Femur (tissue), 1 donor: Measurements from ENCODE around the gene UTP4.
A peak's percentile ranks its signal among the peaks of the same experiment; 100 is the strongest.
"Not testable (repeated sequence)": the region's sequence is repeated elsewhere in the genome, so short reads cannot be mapped to it uniquely, and the experiment has no call there.

Source experiments
- DNase-seq: peaks from one replicate; pipeline ENCODE4 v3.0.0-alpha.2; 2017

Gene UTP4

DNA sequence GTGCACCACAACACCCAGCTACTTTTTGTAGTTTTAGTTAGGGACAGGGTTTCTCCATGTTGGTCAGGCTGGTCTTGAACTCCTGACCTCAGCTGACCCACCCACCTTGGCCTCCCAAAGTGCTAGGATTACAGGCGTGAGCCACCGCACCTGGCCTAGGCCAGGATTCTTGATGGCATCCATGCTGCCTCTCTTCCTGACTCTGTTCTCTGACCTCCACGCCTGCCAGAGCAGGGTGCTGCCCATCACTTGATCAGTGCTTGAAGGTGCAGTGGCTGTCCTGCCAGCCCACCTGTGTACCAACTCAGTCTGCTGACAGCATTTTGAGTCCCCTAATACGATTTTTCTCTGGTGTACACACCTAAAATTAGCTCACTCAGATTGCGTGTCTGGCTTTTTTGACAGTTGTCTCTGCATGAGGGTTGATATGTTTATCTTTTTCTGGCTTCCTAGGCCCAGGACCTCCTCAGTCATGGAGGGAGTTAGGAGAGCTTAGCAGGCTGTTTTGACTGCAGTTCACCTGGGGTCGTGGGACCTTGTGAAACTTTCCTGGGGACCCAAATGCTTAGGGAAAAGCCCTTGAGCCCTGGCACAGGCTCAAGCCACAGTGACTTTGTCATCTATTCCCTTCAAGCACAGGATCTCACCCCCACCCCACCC, 21.1 kb upstream of the UTP4 start:
- DNase-seq, result peak; percentile 8

DNA sequence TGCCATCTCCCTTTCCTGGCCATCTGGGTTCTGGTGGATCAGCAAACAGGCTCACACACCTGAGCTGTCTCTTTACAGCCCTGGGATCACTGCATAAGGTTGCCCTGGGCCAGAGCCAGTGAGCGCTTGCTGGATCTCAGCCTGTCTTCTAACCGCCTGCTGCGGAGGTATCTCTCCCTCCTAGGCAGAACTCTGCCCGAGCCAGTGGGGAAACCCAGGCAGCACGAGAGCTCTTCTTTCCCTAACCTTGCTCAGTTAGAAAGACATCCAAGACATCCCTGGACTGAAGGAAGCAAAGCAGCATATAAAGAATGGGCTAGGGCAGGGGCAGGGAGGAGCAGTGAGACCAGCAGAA, 20.6 kb upstream of the UTP4 start:
- peak; percentile 9 for DNase-seq

DNA sequence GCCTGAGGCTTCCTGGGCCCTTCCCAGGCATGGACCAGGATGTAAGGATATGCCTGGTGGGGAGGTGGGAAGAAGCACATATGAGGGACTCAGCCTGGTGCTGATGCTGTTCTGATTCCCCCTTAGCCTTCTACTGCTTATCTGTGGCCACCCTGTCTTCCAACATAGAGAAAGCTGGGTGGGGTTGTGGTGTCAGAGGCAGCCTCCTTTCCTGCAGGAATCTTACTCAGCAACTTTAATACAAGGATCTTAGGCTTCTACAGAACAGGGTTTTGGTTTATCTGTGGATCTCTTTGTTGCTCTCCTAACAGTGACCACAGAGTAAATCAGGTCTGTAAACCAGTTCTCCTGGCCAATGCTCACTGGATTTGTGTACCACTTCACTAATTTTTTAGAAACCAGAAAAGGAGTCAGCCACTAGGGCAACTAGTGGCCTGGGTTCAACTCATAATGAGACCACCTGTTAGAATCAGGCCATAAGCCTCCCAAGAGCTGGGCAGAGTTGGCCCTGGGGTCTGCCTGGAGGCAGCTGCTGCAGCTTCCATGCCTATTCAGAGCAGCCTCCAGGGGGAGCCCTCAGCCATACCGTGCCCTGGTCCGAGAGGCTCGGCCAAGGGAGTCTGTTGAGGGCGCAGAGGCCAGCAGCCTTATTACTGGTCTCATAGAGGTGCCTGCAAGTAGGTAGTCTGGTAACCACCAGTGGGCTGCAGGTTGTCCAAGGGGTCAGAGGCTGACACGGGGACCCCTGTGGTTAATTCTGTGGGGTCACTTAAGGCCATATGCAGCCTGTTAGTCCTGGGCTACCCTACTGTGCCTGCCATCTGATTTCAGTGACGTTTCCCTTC, 19.9 kb upstream of the UTP4 start:
- DNase-seq, result peak; percentile 51

DNA sequence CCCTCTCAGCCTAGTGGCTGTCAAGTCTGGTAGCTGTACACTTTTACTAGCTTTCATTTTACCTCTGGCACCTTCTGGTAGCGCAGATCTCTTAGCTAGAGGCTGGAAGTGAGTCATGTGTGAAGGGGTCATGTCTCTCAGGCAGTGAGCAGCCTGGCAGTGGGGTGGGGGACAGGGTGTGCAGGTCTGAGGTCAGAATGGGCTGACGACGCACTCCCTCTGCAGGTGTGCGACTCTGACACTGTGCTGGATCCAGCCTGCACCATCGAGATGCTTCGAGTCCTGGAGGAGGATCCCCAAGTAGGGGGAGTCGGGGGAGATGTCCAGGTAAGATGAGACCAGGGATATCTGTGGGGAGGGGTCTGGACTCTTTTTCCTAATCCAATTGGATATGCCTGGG, 19.2 kb upstream of the UTP4 start:
- DNase-seq, result no peak

DNA sequence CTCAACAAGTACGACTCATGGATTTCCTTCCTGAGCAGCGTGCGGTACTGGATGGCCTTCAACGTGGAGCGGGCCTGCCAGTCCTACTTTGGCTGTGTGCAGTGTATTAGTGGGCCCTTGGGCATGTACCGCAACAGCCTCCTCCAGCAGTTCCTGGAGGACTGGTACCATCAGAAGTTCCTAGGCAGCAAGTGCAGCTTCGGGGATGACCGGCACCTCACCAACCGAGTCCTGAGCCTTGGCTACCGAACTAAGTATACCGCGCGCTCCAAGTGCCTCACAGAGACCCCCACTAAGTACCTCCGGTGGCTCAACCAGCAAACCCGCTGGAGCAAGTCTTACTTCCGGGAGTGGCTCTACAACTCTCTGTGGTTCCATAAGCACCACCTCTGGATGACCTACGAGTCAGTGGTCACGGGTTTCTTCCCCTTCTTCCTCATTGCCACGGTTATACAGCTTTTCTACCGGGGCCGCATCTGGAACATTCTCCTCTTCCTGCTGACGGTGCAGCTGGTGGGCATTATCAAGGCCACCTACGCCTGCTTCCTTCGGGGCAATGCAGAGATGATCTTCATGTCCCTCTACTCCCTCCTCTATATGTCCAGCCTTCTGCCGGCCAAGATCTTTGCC, 18.0 kb upstream of the UTP4 start:
- no peak for DNase-seq

DNA sequence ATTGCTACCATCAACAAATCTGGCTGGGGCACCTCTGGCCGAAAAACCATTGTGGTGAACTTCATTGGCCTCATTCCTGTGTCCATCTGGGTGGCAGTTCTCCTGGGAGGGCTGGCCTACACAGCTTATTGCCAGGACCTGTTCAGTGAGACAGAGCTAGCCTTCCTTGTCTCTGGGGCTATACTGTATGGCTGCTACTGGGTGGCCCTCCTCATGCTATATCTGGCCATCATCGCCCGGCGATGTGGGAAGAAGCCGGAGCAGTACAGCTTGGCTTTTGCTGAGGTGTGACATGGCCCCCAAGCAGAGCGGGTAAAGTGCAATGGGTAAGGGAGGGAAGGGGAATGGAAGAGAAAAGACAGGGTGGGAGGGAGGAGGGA, 17.5 kb upstream of the UTP4 start:
- DNase-seq, result no peak

DNA sequence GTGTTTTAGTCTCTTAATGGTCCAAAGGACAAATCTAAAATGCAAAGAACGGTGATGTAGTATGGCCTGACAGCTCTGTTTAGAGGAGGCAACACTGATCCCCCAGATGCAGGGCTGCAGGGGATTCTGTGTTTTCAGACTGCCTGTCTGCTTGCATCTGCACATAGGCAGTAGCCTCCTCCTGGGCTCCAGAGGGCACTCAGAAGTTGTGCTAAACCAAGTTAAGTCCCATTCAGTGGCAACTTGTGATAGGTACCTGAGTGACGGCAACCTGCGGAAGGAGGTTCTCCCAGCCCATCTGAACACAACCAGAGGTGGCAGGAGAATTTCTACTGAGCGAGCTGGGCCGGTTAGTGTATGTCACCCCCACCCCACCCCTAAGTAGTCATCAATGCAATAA, 17.1 kb upstream of the UTP4 start:
- no peak for DNase-seq

DNA sequence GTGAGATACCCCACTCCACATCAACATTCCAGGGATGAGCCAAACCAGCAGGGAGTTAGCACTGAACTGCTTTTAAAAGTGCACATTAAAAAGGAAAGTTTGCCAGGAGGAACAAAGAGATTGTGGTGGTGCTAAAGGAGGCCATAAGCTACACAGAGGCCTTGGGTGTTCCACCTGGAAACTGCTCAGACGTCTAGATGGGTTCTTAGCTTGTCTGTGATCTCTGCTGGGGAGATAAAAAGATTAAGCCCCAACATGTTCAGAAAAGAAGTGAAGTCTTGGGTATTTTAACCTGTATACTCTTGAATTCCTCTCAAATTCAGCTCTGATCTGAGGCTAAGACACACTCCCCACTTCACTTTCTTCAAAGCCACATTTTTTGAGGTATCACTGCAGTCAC, 16.6 kb upstream of the UTP4 start:
- no peak for DNase-seq

DNA sequence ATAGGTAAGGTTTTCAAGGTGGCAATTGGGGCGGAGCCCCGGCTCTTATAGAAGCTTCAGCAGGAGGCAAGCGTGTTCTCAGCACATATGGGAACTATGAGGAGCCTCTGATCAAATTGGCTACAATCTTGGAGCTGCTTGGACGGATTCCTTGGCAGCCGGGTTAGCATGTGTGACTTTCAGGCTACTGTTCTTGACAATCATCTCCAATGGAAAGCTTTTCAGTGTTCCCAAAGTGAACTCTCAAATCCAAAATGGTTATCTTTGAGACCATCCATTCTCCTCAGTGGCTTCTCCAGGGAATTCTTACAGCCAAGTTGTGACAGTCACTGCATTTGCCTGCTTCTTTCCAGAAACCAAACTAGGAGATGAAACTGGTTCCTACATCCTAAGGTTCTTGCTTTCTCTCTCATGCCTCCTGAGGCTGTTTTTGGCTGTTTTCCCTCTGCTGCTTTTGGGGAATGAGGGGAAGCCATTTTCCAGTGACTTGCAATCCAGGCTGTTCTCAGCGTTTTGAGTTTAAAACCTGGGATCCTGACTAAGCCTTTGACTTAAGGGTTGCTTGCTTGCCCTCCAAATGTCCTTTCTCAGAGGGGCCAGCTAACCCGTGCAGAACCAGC, 16.1 kb upstream of the UTP4 start:
- DNase-seq, result no peak

DNA sequence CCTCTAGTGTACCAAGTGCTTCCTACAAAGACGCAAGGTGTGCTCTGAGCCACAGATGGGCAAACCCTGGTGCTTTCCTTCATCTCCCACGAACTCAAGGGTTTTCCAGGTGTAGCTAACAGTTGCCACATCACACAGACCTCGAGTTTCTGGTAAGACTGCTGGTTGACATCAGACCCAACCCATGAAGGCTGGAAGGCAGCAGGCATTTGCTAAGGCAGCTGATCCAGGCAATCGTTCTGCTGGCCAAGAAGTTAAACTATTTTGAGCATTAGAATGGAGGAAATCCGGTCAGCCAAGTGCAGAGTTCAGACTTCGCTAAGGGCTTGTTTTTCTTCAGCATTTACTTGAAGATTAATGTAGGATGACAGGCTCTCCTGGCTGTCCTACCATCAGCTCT, 15.5 kb upstream of the UTP4 start:
- no peak for DNase-seq

DNA sequence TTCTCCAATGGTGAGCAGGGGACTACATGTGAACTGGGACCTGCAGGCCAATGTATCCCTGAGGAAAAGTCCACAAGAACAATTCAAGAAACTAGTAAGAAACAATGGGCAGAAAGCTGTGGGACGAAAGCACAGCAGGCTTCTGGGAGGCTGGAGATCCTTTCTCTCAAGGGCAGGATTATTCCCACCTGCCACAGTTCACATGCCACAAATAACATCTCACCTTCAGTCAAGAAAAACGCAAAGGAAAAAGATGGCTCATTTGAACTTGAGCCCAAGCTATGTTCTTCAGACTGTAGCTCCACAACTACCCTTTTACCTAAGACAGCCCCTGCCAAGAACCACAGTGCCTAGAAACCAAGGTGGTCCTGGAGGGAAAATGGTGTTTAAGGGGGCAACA, 14.0 kb upstream of the UTP4 start:
- DNase-seq, result no peak

DNA sequence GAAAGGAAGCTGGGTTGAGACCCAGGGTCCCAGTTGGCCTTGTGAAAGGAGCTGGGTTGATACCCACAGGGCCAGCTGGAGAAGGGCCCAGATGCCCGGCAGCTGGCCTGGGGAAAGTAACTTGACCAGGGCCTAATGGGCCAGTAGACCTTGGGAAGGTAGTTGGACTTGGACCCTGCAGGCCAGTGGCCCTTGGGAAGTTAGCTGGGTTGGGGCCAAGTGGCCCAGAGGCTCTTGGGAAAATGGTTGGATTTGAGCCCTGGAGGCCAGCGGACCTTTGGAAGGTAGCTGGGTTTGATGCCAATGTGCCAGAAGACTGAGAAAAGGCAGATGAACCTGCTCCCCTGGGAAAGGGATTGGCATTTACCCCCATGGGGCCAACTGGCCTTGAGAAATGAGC, 13.5 kb upstream of the UTP4 start:
- no peak for DNase-seq

DNA sequence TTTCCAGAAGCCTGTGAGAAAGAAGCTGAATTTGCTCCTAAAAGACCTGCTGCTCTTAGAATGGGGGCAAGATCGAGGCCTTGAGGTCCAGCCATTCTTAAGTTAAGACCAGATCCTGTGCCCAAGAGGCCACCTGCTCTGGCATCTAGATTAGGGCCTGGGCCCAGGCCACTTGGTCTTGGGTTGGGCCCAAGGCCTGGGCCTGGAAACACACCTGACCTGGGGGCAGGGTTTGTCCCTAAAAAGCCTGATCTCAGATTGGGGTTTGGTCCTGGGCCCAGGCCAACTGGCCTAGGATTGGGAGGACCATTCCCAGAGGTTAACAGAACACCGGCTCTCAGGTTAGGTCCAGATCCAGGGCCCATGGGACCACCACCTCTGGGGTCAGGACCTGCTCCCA, 12.9 kb upstream of the UTP4 start:
- DNase-seq, result no peak

DNA sequence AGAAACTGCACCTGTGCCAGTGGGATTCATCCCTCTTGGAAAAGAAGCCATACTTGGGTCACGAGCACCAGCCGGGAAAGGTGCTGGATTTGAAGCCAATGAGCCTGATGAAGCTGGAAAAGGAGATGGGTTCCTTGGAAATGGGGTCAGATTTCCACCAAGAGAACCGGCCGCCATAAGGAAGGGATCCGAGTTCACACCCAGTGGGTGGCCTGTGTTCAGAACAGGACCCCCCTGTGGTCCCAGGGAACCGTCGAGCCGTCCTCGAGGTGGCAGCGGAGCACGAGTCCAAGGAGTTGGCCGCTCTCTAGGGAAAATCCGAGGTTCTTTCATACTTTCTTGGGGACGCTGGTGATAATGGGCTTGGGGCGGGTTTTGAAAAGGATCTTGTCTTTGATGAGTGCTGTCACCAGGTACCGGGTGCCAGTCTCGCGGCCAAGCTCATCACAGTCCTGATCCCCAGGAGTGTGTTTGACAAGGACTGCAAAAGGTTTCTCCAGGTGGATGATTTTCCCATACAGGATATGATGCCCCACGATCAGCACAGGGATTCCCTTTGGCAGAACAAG, 12.3 kb upstream of the UTP4 start:
- DNase-seq, result no peak

DNA sequence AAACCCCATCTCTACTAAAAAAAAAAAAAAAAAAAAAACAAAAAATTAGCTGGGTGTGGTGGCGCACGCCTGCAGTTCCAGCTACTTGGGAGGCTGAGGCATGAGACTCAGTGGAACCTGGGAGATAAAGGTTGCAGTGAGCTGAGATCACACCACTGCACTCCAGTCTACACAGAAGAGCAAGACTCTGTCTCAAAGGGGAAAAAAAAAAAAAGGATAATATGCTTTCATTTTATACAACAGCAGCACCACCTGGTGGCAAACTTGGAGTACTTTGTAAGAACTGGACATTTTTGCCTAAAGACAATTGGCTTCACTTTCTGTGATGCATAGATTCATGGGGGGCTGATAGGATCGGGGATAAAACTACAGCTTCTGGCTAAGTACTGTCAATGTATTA, 8.5 kb upstream of the UTP4 start:
- DNase-seq, result peak; percentile 57

DNA sequence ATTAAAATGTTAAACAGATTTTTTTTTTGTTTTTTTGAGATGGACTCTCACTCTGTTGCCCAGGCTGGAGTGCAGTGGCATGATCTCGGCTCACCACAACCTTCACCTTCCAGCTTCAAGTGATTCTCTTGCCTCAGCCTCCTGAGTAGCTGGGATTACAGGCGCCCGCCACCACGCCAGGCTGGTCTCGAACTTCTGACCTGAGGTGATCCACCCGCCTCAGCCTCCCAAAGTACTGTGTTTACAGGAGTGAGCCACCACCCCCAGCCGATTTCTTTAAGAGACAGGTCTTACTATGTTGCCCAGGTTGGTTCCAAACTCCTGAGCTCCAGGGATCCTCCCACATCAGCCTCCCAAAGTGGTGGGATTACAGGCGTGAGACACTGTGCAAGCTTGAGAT, 8.0 kb upstream of the UTP4 start:
- DNase-seq, result not testable (repeated sequence)

DNA sequence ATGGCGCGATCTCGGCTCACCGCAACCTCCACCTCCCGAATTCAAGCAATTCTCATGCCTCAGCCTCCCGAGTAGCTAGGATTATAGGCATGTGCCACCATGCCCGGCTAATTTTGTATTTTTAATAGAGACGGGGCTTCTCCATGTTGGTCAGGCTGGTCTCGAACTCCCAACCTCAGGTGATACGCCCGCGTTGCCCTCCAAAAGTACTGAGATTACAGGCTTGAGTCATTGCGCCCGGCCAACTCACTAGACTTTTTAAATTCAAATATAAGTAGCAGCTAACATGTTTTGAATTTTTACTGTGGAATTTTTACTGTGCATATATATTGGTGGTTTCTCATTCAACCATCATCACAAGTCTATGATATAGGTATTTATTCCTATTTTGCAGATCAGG, 7.5 kb upstream of the UTP4 start:
- not testable (repeated sequence) for DNase-seq

DNA sequence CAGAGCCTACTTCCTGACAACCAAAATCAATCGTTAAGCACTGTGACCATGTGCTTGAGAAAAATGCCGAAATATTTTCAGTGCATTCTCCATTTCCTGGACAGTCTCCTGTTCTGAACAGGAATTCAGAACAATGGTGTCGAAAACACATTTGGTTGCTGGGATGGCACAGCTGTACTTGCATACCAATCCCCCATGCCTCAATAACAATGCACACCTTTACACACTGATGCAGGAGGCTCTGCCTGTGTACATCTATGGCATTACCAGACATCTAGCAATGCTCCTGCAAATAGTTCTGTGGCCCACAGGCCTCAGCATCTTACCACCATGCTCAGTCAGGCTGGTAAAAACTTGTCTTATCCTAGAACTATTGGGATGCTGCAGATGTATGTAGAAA, 6.2 kb upstream of the UTP4 start:
- no peak for DNase-seq

DNA sequence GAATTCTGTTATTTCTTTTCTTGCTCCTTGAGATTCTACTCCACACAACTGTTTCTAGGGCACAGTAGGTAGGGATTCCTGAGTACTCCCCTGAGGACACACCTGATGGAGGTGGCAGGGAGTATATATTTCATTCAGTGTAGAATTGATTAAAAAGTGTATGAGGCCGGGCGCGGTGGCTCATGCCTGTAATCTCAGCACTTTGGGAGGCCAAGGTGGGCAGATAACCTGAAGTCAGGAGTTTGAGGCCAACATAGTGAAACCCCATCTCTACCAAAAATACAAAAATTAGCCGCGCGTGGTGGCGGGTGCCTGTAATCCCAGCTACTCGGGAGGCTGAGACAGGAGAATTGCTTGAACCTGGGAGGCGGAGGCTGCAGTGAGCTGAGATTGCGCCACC, 5.6 kb upstream of the UTP4 start:
- DNase-seq, result not testable (repeated sequence)

DNA sequence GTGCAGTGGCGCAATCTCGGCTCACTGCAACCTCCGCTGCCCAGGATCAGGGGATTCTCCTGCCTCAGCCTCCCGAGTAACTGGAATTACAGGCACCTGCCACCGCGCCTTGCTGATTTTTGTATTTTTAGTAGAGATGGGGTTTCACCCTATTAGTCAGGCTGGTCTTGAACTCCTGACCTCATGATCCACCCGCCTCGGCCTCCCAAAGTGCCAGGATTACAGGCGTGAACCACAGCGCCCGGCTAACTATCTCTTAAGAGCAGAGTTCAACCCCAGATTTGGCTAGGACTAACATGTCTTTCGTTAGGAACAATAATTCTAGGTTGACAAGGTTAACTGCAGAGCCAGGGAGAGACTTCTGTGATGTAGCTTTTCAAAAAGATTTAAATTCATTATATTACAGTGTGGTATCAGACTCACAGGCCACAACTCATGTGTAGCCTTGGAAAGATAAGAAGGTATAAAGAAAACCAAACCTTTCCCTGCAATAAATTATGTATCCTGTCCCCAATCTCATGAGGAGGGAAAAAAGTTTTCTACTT, 4.4 kb upstream of the UTP4 start:
- DNase-seq, result no peak

DNA sequence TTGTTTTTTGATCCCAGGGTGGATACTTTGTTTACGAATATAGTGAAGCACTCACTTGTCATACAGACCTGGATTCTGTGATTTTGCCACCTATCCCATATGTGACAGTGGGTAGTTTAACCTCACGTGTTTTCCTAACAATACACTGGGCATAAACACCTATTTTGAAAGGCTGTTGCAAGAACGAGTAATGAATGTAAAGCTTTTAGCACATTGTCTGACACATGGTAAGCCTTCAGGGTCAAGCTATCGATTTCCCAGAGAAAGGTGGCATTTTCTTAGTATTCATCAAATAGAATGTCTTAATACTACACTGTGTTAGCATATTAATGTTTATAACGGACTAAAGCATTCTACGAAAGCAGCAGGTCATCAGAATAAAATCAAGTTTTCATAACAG, 2.0 kb upstream of the UTP4 start:
- DNase-seq, result no peak

DNA sequence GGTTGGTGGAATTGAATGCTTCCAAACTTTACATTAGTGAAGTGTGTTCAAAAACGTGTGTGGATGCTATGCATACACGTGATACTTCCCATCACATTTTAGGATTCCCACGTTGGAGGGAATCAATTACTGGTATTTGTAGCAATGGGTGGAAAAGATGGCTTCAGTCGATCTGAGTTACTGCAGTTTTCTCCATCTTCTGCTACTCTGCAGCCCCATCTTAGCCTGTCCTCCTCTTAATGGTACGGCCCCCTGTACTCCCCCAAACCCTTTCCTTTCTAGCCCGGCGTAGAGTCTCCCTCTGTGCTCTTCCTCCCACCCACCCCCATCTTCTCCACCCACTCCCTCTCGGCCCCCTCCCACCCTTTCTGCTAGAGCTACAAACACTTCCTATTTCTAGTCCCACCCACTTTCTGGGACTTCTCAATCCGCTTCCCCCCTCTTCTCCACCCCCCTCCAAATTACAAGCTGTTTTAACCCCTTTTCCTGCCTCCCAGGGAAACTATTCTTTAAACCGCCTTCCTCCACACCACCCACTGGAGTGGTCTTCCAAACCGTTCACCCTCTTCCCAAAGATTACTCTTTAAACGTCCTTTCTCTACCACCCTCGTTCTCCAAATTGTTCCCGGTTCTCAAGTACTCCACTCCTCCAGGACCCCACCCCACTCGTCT, 1.1 kb upstream of the UTP4 start:
- DNase-seq, result peak; percentile 54
